IPS DF 19.7 (cell line): ENCODE data around the gene STMND1.

ENCODE experiments used
- DNase-seq: peaks from one replicate; pipeline ENCODE4 v3.0.0-alpha.2; 2013; ENCODE audit warnings: low read depth, low spot score

The STMND1 gene

GRCh38 chr6:17161076-17161475 lies 59.2 kb downstream of the STMND1 start:
- no peak for DNase-seq

- DNase-seq, result no peak
These were observed 63.5 kb downstream of the STMND1 start for GRCh38 chr6:17165383-17165782.

GRCh38 chr6:17167327-17167979 lies 65.6 kb downstream of the STMND1 start:
- DNase-seq, result peak; percentile 63

- DNase-seq, result no peak
These were observed 67.4 kb downstream of the STMND1 start for GRCh38 chr6:17169291-17169690.

- DNase-seq, result no peak
These were observed 67.9 kb downstream of the STMND1 start for GRCh38 chr6:17169711-17170110.

GRCh38 chr6:17172836-17173470 lies 71.1 kb downstream of the STMND1 start:
- no peak for DNase-seq

- DNase-seq, result no peak
These were observed 76.5 kb downstream of the STMND1 start for GRCh38 chr6:17178326-17178725.

- no peak for DNase-seq
These were observed 77.1 kb downstream of the STMND1 start for GRCh38 chr6:17178754-17179529.

GRCh38 chr6:17179530-17180073 lies 77.8 kb downstream of the STMND1 start:
- no peak for DNase-seq
